ENCODE measurements around the gene NFATC1.

The NFATC1 gene

DNA sequence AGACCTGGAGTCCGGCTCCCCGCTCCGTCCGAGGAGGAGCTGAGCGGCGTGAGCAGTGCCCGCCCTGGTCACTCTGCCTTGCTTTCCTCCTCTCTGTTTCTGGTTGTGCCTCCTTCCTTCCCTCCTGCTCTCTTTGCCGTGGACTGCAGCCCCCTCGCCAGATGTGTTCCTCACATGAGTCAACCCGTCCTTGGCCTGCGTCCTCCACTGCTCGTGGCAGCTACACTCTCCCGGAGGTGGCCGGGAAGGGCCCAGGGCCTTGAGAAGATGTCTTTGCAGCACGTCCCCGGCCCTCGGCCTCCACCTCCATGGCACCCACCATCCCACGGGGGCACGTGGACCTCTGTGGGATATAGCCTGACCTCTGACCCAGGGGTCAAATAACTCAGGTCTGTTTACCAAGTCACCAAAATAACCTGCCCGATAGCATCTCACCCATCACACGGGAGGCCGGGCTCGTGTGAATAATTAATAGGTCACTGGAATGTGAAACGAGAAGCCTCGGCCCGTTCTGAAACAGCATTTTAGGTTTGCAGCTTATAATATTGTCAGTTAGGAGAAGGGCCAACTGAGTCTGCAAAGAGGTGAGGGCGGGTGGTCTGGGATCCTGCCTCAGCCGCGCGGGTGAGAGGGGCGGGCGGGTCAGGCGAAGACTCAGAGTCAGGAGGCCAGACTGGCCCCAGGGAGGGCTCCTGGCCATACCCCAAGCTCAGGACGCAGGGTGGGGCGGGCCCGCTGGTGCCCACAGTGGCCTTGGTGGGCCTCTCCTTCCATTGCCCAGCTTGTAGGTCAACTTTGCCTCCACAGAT, 42.6 kb downstream of the NFATC1 start:
- TF ChIP-seq GATA2 (IDR thresholded peaks at IDR 0.05; ENCODE audit: low read depth, low read length) (no peak), GATA3 (IDR thresholded peaks at IDR 0.05; ENCODE audit: low read depth, low read length) (no peak)

- TF ChIP-seq GATA2 (IDR thresholded peaks at IDR 0.05; ENCODE audit: low read depth, low read length) = no peak
- TF ChIP-seq GATA3 (IDR thresholded peaks at IDR 0.05; ENCODE audit: low read depth, low read length) = no peak
Measured at GRCh38 chr18:79438898-79439627, 43.3 kb downstream of the NFATC1 start.

DNA sequence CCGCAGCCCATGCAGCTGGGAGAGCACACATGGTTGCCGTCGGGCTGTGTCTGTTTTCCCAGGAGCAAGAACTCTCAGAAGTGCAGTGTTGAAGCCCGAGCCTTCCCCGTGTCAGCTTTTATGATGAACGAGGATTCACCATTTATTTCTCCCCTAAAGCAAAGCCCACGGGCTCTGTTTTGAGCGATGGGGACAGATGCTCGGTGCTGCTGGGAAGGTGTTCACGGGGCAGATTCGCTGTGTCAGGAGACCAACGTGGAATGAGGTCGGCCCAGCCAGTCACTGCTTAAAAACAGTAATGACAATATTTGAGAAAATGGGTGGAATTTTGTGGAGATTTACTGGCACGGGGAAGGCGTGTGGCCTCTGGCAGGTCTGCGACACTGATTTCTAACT, 43.9 kb downstream of the NFATC1 start:
- TF ChIP-seq GATA2 (IDR thresholded peaks at IDR 0.05; ENCODE audit: low read depth, low read length) (no peak), GATA3 (IDR thresholded peaks at IDR 0.05; ENCODE audit: low read depth, low read length) (no peak)

DNA sequence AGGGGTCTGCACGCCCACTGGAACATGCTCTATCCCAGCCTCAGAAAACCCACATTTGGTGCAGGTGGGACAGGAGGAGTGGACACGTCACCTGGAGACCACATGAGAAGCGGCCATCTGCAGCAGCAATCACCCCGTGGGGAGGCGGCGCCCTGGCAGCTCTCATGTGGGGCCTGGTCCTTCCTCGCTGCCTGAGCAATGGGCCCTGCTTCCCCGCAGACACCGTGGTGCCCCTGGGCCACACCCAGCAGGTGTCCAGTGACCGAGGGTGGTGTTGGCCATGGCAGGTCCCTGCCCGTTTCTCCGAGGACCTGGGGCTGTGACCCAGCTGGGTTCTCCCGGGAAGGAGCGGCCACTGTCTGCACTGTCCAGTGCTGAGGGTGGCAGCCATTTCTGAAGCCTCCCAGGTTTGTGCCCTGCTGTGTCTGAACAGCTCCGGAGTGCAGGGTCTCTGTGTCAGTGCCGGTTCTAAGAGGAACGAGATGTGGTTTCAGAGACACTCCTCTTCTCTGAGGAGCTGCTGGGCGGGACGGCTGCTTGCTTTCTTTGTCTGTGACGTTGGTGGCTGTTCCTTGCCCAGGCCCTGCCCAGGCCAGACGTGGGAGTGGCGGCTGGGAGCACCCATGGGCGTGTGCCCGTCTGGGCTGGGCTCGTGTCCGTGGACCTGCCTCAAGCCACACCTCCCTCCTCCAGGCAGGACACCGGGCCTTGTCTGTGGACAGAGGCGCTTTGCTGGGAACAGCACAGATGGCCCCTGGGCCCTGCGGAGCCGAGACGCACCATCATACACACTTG, 44.8 kb downstream of the NFATC1 start:
- TF ChIP-seq GATA3 (IDR thresholded peaks at IDR 0.05; ENCODE audit: low read depth, low read length) (no peak), GATA2 (IDR thresholded peaks at IDR 0.05; ENCODE audit: low read depth, low read length) (no peak)

- TF ChIP-seq GATA3 (IDR thresholded peaks at IDR 0.05; ENCODE audit: low read depth, low read length) = no peak
- no peak for TF ChIP-seq GATA2 (IDR thresholded peaks at IDR 0.05; ENCODE audit: low read depth, low read length)
Measured at GRCh38 chr18:79441420-79441819, 45.7 kb downstream of the NFATC1 start.

DNA sequence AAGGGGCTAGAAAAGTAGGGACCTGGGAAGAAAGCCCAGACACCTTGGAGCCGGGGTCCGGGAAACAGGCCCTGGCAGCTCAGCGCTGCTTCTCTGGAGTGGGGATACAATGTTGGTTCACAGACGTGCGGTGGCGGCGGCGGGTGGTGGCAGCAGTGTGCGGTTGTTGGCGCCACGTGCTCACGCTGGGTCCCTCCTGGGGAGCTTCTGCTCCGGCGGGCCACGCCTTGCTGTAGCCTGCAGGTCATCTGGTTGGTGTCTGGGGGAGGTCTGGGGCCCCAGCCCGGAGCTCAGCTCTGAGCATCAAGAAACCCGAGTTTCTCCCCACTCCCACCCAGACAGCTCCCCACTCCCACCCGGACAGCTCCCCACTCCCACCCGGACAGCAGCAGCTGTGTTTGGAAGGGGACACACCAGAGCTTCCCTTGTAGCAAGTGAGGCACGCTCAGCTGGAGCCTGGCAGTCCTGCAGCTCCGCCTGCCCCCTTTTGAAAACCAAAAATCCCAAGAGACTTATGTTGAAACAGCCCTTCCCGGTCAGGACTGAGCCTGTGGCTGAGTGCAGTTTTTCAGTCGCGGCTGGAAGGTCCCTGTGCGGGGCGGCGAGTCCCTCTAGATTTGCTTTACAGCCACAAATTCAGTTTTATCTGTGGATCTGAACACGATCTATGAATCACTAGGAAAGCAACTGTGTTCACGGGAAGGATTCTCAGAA, 46.9 kb downstream of the NFATC1 start:
- TF ChIP-seq GATA2 (IDR thresholded peaks at IDR 0.05; ENCODE audit: low read depth, low read length) = no peak
- no peak for TF ChIP-seq GATA3 (IDR thresholded peaks at IDR 0.05; ENCODE audit: low read depth, low read length)

- TF ChIP-seq GATA2 (IDR thresholded peaks at IDR 0.05; ENCODE audit: low read depth, low read length) = no peak
Measured at GRCh38 chr18:79445221-79445620, 49.5 kb downstream of the NFATC1 start.

- TF ChIP-seq GATA3 (IDR thresholded peaks at IDR 0.05; ENCODE audit: low read depth, low read length) (no peak), GATA2 (IDR thresholded peaks at IDR 0.05; ENCODE audit: low read depth, low read length) (no peak)
Measured at GRCh38 chr18:79445696-79446561, 50.2 kb downstream of the NFATC1 start.

GRCh38 chr18:79446931-79447330, 51.2 kb downstream of the NFATC1 start:
- TF ChIP-seq GATA3 (IDR thresholded peaks at IDR 0.05; ENCODE audit: low read depth, low read length) (no peak), GATA2 (IDR thresholded peaks at IDR 0.05; ENCODE audit: low read depth, low read length) (no peak)

- TF ChIP-seq GATA2 (IDR thresholded peaks at IDR 0.05; ENCODE audit: low read depth, low read length) (no peak), GATA3 (IDR thresholded peaks at IDR 0.05; ENCODE audit: low read depth, low read length) (no peak)
Measured at GRCh38 chr18:79447703-79448367, 52.1 kb downstream of the NFATC1 start.

GRCh38 chr18:79448621-79449020, 52.9 kb downstream of the NFATC1 start:
- TF ChIP-seq GATA2 (IDR thresholded peaks at IDR 0.05; ENCODE audit: low read depth, low read length) (no peak), GATA3 (IDR thresholded peaks at IDR 0.05; ENCODE audit: low read depth, low read length) (no peak)

DNA sequence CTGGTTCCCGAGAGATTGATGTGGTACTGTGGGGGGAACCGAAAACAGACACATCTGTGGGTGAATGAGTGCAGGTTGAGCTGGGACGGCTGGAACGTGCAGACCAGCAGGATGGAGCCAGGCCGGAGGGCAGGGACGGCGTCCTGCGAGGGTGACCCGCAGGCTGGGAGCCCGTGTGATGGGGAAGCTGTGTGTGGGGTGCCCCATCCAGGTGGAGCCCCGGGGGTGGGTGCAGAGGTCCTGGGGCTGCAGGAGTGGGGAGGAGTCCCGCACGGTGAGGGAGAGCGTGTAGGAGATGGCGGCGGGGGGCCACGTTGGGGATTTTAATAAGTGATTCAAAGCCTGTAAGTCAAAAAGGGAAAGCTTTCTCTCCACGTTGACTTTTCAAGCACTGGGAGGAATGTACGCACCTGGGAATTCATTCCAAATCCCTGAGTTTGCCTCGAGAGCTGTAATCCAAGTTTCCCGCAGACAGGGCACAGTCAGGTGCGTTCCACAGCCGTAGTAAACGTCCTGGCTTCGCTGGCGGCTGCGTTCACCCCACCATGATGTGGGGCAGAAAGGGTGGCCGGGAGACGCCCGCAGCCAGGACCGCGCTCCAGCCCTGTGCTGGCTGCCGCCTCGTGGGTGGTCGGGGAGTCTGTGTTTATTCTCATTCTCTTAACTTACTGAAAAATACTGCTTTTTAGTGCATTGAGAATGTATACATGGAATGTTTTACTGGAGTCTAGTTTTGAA, 54.0 kb downstream of the NFATC1 start:
- no peak for TF ChIP-seq GATA2 (IDR thresholded peaks at IDR 0.05; ENCODE audit: low read depth, low read length)
- no peak for TF ChIP-seq GATA3 (IDR thresholded peaks at IDR 0.05; ENCODE audit: low read depth, low read length)

Data from SH-SY5Y (cell line).